Measurements from ENCODE around the gene SSX2IP.
"Not testable (repeated sequence)": the region's sequence is repeated elsewhere in the genome, so short reads cannot be mapped to it uniquely, and the experiment has no call there.

SSX2IP gene, protein sequence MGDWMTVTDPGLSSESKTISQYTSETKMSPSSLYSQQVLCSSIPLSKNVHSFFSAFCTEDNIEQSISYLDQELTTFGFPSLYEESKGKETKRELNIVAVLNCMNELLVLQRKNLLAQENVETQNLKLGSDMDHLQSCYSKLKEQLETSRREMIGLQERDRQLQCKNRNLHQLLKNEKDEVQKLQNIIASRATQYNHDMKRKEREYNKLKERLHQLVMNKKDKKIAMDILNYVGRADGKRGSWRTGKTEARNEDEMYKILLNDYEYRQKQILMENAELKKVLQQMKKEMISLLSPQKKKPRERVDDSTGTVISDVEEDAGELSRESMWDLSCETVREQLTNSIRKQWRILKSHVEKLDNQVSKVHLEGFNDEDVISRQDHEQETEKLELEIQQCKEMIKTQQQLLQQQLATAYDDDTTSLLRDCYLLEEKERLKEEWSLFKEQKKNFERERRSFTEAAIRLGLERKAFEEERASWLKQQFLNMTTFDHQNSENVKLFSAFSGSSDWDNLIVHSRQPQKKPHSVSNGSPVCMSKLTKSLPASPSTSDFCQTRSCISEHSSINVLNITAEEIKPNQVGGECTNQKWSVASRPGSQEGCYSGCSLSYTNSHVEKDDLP

DNA sequence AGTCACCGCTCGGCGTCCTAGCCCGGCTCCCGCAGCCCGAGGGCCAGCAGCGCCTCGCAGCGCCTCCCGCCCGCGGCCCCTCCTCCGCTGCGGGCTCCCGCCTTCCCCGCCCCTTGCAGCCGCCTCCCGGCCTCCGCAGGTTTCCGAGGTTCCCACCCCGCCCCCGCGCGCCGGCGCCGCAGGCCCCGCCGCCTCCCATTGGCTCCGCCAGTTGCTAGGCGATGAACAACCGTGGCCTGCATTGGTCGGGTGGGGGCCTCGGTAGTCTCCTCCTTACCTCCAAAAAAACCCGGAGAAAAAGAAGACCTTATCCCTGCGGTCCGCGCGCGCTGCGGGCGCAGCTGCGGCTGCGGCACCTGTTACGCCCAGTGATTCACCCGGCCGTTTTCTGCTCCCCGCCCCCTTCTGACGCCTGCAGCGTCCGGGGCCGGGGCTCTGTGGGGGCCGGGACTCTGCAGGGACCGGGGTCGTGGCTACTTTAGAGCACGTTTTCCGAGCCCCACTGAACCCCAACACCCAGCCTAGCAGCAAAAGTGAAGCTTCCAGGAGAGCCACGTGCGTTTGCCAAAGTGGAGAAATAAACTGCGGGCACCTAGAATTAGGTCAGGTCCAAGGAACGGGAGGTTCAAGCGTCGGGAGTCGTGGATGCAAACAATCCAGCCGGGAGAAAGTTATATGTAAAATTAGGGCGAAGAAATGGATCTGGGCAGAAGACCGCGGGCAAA is at the start of gene SSX2IP:
Gene SSX2IP (minus strand): TSS at position 65 of the 725 bp plus-strand sequence. CDS start 19,242 bp downstream, outside the sequence.
- peak; percentile 99 for DNase-seq

DNA sequence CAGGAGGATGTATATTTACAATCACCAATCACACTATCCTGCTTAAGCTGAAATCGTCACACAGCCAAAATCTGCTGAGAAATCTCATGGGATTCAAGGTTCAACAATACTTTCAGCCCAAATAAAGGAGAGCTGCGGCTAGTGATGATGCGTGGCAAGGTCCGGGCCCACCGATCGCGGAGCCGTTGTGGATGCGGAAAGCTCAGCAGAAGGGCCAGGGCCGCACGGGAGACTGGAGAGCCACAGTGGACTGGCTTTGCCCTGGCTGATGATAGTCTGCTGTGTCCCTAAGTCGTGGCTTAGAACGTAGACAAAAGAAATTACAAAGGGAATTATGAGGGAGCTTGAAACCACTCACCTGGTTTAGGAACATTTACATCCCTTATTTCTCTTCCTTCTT is 48.0 kb upstream of the SSX2IP start:
- DNase-seq: no peak

DNA sequence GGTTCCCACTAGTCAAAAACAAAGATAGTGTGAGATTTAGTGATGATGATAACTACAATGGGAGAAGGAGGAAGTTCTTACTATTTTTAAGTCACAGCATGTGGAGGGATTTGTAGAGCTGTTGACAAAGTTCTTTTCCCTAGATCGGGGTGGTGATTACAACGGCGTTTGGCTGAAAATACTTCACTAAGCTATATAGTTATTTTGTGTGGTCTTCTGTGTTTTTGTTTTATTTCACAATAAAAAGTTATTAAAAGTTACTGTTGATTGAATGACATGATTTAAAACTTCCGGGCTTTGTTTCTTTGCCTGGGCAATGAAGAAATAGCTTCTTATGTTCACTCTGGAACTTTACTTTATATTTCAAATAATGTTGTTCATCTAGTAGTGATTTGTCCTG is 47.3 kb upstream of the SSX2IP start:
- DNase-seq: no peak

DNA sequence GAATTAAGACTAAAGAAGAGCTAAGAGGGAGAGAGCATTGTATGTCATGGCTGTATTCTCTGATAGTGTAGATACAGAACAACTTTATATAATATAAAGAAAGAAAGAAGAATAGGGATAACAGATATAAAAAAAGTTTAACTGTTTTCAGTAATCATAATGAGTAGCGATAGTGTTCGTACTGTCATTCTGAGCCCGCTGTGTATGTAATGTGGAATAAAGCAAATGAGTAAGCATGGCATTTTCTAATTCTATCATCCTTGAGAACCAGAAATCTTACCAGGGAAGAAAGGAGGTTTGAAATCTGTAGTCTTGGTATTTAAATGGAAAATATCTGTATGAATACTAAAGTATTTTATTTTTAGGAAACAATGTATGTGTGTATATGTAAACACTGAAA is 46.7 kb upstream of the SSX2IP start:
- no peak for DNase-seq

DNA sequence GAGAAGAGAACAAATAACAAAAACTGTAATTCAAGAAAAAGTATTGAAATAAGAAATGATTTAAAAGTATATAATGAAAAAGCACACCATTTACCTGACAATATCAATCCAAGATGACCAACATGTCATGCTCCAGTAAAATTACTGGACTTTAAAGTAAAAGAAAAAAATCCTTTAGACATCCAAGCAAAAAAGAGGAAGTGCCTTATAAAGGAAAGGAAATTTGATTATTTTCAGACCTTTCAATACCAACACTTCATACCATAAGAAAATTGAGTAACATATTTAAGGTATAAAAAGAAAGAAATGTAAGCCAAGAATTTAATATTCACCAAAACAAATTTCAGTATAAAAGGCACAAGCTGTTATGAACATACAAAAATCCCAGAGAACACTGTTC is 46.2 kb upstream of the SSX2IP start:
- no peak for DNase-seq

DNA sequence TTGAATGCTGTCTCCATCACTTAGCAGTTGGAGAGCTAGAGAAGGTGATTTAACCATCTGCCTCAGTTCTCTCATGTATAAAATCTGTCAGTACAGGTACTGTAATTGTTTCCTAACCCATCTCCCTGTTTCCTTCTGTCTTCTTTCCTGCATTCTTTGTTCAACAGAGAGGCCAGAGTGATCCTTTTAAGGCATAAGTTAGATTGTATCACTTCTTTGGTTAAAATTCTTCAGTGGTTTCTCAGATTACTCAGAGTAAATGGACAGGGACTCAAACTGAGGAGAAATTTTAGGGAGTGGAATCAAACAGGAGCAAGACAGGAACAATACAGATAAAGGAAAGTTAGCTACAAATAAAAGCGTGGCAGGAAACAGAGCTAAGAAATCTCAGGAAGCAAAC is 45.2 kb upstream of the SSX2IP start:
- DNase-seq: no peak

DNA sequence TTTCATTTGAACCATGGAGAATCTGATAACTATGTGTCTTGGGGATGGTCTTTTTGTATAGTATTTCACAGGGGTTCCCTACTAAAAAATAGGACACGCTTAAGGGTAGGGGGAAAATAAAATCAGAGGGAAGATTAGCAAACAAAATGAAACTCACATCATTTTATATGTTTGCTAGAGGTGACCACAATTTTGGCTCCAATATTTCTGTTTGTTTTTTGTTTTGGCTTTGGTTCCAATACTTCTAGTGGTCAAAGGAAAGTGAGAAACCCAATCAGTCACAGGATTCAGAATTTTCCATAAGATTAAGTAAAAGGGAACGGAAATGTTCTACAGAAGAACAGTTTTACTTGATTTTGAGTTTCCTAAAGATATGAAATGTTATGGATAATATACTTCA is 42.3 kb upstream of the SSX2IP start:
- DNase-seq: no peak

DNA sequence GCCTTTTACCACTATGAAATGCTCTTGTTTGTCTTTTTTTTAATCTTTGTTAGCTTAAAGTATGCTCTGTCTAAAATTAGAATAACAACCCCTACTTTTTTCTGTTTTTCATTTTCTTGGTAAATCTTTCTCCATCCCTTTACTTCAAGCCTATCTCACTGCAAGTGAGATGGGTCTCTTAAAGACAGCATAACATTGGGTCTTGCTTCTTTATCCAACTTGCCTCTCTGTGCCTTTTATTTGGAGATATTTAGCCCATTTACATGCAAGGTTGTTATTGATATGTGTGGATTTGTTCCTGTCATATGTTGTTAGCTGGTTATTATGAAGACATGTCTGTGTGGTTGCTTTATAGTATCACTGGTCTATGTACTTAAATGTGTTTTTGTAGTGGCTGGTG is 41.3 kb upstream of the SSX2IP start:
- no peak for DNase-seq

DNA sequence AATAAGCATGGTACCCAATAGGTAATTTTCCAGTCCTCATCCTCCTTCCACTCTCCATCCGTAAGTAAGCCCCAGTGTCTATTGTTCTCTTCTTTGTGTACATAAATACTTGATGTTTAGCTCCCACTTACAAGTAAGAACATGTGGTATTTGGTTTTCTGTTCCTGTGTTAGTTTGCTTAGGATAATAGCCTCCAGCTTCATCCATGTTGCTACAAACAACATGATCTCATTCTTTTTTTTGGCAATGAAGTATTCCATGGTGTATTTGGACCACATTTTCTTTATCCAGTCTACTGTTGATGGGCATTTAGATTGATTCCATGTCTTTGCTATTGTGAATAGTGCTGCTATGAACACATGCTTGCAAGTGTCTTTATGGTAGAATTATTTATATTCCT is 37.5 kb upstream of the SSX2IP start:
- DNase-seq: not testable (repeated sequence)

DNA sequence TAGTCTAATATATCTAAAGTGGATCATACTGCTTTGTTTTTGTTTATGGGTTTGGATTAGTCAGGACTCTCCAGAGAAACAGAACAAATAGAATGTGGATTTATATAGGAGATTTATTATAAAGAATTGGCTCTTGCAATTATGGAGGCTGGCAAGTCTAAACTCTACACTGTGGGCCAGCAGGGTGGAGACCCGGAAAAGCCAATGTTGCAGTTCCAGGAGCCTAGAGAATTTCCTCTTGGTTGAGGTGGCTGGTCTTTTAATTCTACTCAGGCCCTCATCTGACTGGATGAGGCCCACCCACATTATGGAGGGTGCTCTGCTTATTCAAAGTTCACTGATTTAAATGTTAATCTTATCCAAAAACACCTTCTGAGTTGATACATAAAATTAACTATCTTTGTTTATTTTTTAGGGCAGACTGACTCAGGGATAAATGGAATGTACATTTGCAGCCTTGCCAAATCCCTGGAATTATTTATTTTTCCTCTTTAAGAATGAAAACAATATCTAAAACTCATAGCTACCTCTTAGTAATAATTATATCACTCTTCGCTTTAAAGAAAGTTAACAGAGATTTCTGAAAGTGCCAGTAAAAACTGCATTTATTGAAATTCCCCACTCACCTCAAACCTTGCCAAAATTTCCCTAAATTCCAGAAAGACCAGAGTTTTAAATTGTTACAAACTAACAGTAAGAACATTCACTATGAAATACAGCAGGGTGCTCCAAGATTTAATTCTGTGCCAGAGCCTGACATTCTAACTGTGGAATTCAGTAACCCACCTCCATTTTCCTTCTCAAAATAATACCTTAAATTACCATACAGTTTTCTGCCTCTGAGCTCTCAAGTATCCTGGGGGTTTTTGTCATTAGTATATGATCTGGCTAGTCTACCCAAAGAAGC is 36.6 kb upstream of the SSX2IP start:
- no peak for DNase-seq

DNA sequence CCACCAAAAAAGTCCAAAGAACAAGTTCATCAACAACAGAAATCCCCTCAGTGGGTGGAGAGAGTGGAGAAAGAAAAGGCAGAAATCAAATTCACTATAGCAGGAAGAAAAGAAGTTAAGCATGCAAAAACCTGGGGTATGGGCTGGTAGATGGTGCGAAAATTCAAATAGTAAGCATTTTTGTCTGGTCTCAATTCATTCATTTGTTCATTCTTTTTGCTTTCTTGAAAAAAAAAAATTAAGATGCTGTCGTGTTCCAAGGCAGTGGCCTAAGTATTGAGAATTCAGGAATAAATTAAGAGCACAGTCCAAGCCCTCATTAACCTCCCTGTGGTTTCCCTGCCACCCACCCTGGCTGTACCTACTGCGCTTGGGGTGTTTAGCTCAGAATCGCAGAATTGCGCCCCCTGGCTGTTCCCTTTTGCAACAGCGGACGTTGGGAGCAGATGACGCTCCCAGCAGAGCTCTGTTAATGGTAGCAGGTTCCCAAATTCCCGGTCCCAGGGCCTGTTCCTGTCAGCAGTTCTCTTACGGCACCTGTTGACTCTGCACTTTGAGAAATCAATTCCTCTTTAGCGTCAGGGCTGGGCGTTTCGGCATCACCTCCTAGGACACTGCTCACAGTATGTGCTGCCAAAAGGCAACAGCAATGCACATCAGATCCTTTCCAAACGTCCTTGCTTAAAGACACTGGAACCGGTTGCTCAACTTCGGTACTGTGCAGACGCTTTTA is 34.0 kb upstream of the SSX2IP start:
- peak; percentile 58 for DNase-seq

DNA sequence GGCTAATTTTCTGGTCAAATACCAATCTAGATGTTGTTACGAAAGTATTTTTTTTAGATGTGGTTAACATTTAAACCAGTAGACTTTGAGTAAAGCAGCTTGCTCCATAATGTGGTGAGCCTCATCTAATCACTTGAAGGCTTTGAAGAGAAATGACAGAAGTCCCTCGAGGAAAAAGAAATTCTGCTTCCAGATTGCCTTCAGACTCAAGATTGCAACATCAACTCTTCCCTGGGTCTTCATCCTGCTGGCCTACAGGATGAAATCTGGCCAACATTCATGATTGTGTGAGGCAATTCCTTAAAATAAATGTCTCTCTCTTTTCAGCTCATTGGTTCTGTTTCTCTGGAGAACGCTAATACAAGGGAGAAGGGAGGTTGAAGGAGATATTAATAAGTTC is 32.5 kb upstream of the SSX2IP start:
- no peak for DNase-seq

DNA sequence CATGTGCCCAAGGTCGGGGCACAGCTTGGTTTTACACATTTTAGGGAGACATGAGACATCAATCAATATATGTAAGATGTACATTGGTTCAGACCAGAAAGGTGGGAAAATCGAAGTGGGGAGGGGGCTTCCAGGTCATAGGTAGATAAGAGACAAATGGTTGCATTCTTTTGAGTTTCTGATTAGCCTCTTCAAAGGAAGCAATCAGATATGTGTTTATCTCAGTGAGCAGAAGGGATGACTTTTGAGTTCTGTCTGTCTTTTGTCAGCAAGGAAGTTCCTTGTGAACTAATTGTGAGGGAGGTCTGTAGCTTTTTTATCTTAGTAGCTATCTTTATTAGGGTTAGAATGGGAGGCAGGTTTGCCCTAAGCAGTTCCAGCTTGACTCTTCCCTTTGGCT is 31.6 kb upstream of the SSX2IP start:
- not testable (repeated sequence) for DNase-seq

DNA sequence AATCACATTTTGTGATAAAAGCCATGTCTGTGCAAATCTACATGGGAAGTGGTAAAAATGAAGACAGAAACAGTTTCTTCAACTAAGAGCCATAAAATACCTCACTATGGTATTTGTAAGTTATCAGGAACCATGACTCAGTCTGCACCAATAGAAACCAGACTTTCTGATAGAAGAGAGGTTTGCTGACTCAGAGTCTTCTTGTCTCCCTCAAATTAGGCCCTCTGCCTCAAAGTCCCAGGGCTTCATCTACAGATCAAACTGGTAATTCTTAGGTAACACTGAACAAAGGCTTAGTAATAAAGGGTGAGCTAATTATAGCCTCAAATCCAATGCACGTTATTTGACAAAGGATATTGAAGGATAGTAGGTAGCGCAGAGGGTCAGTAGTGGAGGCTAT is 30.9 kb upstream of the SSX2IP start:
- no peak for DNase-seq

DNA sequence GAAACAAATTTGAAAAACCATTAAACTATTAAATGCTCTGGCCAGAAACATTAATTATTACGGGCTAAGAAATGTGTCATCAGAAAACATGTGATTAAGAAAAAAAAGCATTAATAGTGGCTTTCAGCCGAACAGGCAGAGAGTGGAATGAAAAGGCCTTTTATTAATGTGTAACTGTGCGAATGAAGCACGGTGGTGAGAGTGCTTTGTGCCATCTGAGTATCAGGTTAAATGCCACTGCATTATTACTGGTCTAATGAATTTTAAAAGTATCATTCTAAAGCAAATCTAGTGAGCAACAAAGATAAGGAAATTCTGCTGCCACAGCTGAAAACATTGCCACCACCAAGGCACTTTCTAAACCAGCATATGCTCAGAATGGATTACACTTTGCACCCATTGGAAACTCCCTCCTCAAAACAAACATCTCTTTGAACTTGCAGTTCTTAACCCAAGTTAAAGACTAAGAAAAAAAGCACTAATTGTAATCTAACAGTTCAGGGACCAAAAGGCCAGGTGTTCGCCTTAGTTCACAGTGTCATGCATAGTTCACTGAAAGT is 30.0 kb upstream of the SSX2IP start:
- no peak for DNase-seq

DNA sequence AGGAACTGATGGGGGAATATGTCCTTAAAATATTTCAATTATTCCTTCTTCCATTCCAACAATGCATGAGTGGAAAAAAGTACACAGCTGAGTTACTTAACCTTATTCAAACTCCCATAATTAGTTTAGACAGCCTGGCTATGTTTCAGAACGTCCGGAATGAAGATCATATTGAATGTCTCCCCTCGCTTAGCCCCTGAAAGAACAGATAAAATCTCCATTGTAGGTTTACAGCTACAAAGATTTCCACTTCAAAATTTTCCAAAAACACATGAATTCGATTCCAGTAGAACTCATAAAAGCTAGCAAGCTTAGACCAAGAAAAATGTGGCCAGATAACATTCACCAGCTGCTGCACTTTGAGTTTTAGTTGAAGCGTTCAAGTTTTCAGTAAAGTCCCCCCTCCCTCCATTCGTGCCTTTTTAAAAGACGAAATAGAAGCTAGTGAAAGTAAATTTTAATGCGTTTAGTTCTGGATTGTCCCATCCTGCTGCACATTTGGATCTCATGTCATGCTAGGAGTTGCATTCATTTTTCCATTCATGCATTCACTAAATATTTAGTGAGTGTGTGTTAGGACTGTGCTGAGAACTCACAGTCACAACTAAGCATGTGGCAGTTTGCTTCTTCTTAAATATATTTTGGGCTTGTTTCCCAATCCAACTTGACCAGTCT is 29.4 kb upstream of the SSX2IP start:
- DNase-seq: no peak

DNA sequence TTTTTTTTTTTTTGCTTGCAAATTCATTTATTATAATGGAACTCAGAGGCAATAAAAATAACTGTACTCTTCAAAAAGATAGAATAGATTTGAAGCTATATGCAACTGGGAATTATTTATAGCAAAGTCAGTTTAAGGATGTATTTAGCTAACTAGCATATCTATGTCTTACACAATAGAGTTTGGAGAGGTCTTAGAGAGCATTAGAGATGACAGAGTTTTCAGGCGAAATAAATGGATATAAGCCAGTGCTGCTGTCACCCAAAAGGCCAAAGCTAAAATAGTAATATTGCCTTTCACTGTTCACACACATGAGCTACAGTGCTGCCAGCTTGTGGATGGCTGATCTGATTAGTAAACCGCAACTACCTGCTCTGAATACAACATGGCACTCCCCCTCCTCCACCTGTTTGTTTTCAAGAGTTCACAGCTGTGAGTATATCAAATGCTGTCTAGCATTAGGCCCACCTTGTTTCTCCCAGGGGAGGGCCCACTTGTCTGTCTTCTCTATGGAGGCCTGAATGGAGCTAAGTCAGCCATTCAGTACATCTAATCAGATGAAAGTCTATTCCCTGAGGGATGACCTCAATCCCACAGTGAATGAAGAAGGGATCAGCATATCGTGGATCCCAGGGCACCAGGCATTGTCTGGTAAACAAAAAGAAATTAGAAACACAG is 25.2 kb upstream of the SSX2IP start:
- no peak for DNase-seq

DNA sequence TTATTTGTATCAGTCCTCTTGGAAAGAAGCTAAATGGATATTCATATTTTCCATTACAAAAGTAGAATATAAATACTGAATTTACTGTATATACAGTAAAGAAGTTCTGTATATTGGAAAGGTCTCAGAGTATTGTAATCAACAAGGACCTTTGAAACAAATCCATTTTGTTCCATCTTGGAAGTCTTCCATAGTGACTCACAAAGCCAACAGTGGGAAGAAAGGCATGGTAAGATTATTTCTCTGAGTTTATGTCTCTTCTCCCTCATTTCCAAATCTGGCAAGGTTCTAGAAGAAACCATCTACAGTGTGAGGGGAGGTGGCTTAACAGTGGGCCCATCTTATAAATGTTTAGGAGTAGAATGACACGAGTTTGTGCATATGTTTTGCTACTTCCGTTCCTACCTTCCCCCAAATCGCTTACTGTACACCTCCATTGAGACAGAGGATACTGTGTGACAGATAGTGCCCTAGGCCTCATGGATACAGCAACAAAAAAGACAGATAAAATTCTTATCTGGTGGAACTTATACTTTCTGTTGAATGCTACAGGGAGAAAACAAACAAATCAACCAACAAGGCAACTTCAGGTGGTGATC is 22.1 kb upstream of the SSX2IP start:
- DNase-seq: no peak

DNA sequence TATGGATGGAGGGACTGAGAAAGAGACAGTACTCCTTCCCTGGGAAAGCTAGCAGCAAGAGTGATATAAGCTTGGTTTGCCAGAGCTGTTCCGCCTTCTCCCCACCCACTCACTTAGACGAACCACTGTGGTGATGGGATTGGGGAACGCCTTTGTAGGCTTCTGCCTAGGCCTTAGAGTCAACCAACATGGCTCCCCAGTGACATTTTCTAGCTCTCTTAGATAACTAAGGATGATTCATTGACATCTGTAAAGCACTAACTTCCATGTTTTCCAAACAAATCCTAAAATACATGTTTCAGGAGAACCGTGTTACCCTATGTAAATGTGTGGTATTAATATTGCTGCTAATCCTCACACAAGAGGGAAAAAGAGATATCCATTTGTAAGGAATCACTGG is 21.6 kb upstream of the SSX2IP start:
- DNase-seq: no peak

DNA sequence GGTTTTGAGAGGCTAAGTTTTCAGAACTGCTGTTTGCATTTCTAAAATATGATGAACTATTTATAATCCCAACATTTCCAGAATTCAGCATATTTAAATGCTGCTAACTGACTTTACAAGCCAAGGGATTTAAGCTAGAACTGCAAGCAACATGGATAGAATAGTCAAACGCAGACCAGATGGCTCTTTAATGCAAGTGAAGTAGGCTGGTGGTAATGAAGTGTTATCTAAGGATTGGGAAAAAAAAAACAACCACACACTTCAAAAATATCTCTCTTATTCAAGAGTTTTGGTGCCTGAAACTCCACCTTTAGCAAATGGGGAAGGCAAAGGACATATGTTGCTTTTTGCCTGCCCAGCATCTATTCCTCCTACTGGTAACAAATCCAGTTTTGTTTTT is 20.9 kb upstream of the SSX2IP start:
- no peak for DNase-seq
